ENCODE results near the gene YPEL5.

Gene YPEL5

DNA sequence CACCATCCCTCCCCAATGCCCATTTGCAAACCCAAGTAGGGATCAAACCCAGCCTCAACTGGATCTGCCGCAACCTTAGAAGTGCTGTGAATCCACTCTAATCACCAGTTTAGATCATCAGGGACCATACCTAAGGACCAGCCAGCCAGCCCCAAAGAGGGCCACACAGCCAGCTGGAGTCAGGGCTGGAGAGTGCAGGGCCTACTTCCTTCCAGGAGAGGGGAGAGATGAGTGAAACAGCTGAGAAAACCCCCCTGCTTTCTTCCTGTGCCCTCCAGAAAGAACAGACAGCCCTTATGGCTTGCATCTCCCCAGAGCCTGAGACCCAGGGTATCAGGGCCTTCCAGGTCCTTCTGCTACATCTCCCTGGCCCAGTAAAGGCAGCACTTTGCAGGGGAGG, 25.8 kb downstream of the YPEL5 start:
- DNase-seq = no peak

DNA sequence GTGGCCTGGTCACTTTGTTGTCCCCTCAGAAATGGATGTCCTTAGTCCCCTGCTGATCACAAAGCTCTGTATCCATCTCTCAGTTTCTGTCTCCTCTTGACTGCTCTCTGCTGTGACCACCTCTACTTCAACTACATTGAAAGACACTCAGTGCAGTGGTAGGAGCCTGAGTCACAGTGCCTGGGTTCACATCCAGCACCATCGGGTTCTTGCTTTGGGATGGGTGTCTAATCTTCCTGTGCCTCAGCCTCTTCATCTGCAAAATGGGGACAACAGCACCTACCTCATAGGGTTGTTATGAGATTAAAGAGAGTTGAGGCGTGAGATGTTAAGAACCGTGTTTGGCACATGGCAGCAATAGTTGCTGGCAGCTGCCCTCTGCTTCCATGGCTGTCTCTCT, 30.6 kb downstream of the YPEL5 start:
- no peak for DNase-seq

DNA sequence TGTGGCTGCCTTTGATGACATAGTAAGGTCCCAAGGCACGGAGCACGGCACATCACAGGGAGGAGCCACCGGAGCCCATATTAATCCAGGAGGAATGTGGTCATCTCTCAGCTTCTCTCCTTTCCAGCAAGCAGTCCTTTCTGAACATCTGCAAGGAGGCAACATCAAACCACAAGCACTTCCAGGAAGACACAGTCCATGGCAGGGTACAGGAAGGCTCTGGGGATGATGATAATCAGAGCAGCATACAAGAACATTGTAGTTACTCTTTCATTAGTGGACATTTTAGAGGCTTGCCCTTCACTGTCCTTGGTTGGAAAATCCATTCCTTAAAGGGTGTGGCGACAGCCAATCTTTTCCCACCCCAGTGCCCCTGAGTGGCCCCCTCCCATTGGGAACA, 31.1 kb downstream of the YPEL5 start:
- DNase-seq = no peak

DNA sequence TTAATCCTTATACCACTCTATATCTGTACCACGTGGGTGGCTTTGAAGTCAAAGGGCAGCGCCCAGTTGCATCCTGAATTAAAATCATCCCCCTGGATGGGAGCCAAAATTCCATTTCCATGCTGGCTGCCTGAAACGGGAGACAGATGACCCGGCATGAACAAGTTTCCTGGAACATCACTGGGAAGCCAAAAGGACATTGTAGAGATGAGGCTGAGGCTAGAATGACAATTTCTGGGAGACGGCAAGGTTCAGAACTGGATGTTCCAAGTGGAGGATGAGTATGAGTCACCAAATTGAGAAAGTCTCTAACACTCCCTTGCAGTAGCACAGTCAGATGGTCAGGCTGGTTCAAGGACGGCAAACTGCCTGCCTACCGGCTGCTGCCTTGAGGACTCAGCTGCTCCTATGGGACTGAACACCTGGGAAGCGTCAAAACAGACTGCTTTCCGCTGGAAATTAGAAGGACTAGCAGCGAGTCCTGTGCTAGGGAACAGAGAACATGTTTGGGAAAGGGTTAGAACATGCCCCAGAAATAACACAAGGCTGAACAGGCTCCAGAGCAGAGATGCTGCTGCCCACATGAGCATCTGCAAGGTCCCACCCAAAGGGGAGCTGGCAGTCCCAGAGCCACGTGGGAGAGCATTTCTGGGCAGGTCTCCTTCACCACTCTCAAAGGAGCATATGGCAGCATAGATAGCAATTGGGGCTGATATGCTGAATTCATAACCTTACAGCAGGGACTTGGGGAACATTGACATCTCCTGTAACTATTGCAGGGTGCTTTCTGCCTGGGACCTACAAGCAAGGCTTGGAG, 32.0 kb downstream of the YPEL5 start:
- DNase-seq = no peak

DNA sequence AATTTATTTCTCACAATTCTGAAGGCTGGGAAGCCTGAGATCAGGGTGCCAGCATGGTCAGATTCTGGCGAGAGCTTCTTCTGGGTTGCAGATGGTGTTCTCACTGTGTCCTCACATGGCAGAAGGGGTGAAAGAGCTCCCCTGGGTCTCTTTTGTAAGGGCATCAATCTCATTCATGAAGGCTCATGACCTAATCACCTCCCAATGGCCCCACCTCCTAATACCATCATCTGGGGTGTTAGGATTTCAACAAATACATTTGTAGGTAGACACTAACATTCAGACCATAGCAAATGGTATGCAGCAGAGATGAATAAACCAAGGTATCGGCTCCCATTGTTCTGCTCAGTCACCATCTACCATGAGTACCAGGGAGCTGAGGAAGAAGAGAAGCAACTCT, 32.7 kb downstream of the YPEL5 start:
- no peak for DNase-seq

DNA sequence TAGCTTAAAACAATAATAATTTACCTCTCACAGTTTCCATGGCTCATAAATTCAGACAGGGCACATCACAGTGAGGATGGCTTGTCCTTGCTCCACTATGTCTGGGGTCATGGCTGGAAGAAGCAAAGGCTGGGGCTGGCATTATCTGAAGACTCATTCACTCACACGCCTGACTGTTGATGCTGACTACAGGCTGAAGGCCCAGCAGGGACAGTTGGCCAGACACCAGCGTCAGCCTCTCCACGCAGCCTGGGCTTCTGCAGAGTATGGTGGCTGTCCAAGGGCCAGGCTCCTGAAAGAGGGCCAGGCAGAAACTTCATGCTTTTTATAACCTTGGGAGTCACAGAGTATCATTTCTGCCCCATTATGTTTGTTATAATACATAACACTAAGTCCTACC, 33.4 kb downstream of the YPEL5 start:
- DNase-seq = no peak

DNA sequence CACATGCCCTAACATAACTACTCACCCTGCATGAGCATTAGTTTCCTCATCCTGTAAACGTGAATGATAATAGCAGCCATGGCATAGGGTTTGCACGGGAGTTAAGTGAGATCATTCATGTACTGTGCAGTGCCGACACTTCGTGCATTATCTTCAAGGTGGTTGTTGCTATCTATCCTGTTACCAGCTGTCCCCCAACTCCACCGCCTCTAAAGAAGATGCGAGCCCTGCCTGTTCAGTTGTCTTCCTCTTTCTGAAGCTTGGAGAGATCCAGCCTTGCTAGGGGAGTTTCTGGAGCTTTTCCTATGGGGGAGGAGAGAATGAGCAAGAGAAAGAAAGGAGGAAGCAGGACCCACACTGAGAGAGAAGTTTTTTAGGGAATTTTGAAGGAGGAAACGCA, 34.4 kb downstream of the YPEL5 start:
- no peak for DNase-seq

DNA sequence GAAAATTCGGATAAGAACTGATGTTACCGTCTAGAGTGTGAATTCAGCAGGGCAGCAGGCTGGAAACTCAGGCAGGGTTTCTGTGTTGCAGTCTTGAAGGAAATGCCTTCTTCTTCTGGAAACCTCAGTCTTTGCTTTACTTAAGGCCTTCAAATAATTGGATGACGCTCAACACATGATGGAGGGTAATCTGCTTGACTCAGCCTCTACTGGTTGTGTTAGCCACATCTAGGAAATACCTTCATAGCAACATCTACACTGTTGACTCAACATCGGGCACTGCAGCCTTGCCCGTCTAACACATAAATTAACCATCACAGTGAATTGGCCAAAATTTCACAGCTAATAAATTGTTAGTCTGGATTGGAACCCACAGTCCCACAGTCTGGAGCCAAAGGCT, 37.2 kb downstream of the YPEL5 start:
- no peak for DNase-seq

DNA sequence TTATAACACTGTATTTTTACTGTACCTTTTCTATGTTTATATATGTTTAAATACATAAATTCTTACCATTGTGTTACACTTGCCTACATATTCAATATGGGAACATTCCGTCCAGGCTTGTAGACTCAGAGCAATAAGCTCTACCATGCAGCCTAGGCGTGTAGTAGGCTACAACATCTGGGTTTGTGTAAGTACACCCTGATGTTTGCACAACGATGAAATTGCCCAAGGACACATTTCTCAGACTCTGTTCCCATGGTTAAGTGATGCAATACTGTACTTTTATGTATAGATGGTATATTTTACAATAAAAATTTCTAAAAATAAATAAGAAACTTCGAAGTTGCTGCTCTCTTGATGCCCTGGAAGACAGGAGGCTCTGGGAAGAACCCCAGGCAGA, 38.4 kb downstream of the YPEL5 start:
- DNase-seq = no peak

DNA sequence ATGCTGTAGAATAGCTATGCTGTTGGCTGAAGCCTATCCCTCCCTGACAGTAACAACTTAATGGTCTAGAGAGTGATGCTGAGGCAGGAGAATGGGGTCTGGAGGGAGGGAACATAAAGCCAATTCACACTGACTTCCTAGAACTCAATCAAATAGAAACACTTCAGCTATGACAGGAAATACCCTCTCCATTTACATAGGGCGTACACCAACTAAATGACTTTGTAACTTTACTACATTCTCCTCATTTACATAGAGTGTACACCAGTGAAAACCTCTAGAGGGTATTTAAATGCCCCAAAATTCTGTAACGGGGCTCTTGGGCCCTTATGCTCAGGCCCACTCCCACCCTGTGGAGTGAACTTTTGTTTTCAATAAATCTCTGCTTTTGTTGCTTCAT, 41.5 kb downstream of the YPEL5 start:
- DNase-seq = no peak

DNA sequence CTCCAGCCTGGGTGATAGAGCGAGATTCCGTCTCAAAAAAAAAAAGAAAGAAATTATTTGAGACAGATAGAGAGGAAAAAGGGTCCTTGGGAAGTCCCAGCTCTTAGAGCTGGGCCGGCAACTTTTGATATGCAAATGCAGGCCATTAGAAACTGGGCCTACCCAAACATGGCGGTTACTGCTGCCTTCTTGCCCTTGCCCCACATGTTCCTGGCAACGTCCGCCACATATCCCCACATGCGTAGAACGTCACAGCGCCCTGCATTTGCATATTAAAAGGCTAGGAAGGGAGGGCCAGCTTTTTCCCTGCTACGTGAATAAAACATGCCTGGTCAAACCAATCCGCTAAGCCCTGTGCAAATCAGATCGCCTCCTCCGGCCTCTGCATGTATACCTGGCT, 43.8 kb downstream of the YPEL5 start:
- no peak for DNase-seq

DNA sequence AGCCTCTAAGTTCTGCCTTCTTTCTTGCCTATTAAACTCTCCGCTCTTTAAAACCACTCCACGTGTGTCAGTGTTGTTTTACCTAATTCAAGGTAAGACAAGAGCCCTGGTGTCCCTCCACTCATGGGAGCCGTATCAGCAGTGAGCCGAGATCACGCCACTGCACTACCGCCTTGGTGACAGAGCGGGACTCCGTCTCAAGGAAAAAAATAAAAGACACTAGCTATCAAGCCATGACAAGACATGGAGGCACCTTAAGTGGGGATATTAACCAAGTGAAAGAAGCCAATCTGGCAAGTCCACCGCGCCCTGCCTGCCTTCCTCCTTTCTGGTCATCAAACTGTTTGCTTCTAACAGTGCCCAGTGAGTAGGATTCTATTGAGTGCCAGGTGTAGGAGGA, 44.3 kb downstream of the YPEL5 start:
- DNase-seq = no peak

DNA sequence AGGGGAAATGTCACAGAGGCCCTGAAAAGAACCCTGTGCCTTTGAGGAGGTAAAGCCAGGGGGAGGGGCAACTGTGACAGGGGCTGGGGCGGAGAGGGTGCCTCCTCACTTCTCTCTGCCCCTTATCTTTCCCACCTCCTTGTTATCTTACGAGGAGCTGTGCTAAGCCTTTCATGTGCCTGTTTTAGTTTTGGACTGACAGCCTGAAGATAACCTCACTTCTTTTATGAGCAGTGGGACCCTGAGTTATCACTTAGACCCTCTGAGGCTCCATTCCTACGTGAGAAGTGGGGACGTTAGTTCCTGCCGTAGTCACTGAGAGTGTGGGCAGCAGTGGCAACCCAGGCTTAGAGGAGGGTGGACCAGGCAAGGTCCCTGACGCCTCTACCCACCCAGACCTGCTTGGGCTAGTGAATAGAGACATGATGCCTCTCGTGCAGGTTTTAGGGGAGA, 45.0 kb downstream of the YPEL5 start:
- DNase-seq = no peak

DNA sequence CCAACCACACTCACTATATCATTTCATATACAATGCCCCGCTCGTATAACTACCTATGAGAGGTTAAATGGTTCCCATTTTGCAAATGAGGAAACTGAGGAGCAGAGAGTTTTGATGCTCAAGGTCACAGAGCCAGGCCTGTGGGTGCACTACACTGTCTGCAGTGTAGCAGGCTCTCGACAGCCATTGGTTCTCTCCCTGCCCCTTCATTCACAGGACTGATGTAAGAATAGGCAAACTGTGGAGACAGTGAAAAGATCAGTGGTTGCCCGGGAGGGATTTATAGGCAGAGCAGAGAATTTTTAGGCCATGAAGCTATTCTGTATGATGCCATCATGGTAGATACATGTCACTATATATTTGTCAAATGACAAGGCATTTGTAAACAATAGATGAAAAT, 45.5 kb downstream of the YPEL5 start:
- no peak for DNase-seq

DNA sequence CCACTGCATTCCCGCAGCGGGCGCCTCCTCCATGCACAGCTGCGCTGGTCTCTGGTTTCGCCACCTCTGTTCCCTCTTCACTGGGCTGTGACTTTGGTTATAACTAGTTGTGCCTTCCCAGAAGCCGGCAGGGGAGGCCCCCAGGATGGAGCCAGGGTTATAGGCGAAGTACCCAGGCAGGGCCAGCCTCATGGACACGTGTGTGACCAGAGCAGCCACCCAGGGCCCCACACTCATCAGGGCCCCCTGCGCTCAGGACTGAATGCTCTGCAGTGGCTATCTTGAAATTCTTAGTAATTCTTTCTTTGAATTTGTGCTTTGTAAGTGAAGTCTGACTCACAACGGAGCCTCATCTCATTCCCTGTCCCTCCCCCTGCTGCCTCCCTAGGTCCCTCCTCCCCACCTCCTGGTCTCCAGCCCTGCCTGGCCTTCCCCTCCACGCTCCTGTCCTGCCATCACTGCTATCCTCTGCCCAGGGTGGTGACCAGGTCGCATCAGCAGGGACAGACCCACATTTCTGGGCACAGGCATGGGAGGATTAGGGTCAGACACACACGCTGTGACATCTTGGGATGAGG, 46.4 kb downstream of the YPEL5 start:
- DNase-seq = no peak

DNA sequence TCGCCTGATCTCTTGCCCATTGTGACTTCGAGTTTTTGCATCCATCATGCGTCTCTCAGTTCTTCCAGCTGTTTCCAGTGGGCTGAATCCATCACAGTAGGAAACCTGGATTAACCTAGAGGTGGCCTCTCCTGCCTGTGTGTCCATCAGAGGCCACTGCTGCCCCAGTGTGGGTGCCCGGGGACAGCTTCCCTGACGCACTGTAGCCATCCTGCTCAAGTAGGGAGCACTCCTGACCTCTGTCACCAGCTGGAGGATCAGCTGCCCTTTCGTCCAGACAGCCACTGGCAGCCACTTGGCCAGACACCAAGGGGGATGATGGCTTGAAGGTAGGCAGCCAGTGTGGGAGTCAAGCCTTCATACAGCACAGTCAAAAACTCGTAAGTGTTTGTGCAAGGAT, 47.6 kb downstream of the YPEL5 start:
- no peak for DNase-seq

DNA sequence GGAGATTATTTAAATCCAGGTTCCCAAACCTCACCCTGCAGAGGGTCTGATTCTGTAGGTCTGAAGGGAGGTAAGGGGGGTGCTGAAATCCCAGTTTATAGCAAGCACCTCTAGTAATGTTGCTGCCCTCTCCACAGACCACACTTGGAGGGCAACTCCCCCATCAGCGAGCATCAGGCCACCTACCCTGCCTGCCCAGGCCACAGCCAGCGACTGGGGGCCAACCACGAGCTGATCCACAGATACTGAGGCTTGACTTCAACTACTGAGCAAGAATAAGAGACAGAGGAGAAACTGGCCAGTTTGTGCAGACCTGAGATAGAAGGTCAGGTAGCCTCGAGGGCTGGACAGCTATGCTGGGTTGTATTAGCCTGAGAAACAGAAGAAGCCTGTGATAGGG, 48.2 kb downstream of the YPEL5 start:
- DNase-seq = no peak

DNA sequence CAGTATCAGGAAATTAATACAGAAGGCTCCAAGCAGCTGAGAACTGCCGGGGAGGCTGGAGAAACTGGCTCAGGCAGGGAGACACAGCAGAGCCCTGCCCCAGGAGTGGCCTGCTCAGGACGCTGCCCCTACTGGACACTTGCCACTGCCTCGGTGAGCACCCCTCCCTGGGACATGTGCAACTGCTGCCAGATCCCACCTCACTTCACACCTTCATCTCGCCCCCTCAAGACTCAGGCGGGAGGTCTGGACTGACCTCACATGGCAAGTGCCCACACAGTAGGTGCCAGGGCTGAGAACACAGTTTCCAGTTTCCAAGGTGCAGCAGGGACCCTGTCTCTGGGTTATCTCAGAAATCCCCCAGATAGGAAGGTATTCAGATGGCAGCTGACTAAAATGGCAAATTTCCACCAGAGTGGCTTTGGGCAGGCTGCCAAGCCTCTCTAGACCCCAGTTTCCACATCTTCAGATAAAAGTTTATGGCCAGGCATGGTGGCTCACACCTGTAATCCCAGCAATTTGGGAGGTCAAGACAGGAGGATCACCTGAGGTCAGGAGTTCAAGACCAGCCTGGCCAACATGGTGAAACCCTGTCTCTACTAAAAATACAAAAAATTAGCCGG, 50.9 kb downstream of the YPEL5 start:
- DNase-seq = no peak

DNA sequence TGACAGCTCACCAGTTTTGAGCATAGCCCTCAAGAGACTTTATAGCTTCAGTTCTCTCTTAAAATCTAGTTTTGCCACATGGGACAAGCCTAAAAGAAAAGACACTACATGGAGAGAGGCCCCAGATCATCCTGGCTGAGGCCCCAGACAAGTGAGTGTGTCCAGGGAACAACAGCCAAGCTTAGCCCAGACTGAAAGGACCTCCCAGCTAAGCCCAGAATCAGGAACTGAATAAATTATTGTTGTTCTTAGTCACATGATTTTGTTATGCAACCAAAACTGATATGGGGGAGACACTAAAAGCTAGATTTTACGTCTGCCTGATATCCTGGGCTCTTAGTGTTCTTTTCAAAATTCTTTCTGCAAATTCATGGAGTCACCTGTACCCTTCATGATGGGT, 55.2 kb downstream of the YPEL5 start:
- DNase-seq = no peak

DNA sequence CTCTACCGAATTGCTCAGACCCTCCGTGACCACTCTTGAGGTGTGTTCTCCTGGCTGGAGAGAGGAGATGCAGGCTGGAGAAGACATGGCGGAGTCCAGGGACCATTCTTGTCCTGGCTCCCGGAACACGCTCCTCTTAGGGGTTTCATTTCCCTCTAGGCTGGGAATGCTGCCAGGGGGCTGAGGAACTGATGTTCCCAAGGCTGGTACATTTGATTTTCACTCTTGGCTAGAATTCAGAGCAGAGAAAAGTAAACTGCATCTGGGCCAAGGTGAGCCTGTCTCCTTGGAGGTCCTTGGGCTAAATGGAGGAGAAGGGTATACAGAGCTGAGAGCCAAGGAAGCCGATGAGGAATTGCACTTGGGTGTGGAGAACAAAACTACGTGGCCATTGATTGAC, 56.3 kb downstream of the YPEL5 start:
- DNase-seq = no peak

DNA sequence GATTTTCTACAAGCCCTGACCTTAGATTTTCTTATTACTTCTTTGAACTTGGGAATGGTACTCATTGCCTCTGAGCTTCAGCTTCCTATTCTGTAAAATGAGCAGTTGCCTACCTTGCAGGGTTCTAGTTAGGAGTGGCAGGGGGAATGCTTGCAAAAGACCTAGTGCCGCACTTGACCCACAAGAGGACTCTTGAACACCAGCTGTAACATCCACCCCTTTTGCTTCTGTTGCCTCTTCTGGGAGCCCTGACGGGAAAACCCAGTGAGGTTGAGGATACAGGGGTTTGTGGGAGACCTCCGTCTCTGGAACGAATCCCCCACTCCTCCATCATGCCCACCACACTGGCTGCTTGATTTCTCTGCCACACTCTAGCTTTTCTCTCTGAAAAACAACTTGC, 57.5 kb downstream of the YPEL5 start:
- no peak for DNase-seq

DNA sequence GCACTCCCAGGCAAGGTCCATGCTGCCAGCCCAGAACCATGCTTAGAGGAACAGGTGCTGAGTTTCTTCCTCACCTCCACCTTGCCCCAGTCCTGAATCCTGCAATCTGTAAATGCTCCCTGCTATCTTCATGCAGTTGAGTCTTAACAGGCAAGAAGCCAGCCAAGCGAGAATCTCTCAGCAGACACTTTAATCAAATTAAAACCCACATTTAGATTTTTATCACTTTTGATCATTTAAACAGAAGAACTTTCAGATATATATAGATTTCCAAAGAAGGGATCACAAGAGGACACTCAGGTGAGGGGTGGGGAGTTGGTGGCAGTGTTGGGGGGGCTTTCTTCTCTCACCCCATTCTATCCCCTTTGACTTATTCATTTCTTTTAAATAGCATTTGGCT, 58.6 kb downstream of the YPEL5 start:
- DNase-seq = no peak

DNA sequence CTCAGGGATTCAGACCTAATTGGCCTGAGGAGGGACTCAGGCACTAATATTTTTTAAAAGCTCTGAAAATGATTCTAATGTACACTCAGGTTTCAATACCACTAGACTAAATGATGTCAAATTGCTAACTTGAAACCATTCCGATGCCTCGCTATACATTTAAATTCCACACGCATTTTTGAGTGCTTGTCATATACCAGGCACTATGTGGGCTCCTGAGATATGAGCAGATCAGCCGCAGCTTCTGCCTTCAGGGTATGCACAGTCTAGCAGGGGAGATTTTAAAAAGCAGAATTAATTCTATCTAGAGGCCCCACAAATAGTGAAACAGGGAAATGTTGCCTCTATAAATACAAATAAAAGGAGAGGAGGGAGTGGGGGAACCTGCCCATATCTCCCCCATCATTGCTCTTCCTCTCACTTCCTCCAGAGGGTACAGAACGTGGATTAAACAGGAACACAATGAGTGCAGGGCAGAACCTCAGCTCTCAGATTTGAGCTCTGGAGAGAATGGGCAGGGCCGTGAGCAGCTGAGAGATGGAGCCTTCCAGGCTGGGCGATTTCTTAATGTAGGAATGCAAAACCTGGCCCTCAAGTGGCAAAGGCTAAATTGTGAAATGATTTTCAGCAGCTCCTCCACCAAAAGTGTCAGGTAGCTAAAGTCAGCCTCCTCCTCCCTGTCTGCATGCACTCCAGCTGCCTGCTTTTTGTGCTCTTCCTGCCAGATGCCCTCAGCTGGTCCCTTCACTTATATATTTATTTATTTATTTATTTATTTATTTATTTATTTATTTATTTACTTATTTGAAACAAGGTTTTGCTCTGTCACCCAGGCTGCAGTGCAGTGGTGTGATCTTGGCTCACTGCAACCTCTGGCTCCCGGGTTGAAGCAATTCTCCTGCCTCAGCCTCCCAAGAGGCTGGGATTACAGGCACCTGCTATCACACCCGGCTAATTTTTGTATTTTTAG, 59.9 kb downstream of the YPEL5 start:
- no peak for DNase-seq
